H1 (cell line): ENCODE measurements around the gene PDGFA. TPM values are rescaled to one million over a fixed set of nuclear protein-coding genes. Genes with fewer than 3 reads are reported as not detected.

Source experiments
- polyA plus RNA-seq, 7 experiments: library from polyadenylated mRNA; depleted of rRNA in 3 of 7; stranded (reverse) in 5 of 7; unstranded in 2 of 7; fragments of >200 nt in 5 of 7; fragments of 200-250 nt in 2 of 7; gene quantifications; 1 replicate in 5 of 7; 2 replicates in 1 of 7; 4 replicates in 1 of 7; pipeline versions ENCODE4 v1.2.1 to v1.2.3, GENCODE V29; 2011 to 2013; ENCODE audit warnings: missing spikeins in 2 of 7, mixed read lengths in 2 of 7
- total RNA-seq: library from RNA; stranded (reverse); fragmentation: NEBNext Ultra II Directional; extraction: Animal tissue kit (Norgen Biotek cat#: 25700); gene quantifications from 2 replicates; pipeline ENCODE4 v1.2.1, GENCODE V29; 2021
- TF ChIP-seq, protein P1 (sequence below): IDR thresholded peaks from 2 replicates; pipeline ENCODE4 v1.6.1; 2011; ENCODE audit warnings: low read depth, mild to moderate bottlenecking, low read length; ENCODE audit not compliant: insufficient read depth

The PDGFA gene
- total and polyA plus RNA-seq, 2 of the 8 experiments (the other 6 are each of a cell fraction or from before 2014, with no cell fraction given): 21.1 to 43.0 TPM

DNA sequence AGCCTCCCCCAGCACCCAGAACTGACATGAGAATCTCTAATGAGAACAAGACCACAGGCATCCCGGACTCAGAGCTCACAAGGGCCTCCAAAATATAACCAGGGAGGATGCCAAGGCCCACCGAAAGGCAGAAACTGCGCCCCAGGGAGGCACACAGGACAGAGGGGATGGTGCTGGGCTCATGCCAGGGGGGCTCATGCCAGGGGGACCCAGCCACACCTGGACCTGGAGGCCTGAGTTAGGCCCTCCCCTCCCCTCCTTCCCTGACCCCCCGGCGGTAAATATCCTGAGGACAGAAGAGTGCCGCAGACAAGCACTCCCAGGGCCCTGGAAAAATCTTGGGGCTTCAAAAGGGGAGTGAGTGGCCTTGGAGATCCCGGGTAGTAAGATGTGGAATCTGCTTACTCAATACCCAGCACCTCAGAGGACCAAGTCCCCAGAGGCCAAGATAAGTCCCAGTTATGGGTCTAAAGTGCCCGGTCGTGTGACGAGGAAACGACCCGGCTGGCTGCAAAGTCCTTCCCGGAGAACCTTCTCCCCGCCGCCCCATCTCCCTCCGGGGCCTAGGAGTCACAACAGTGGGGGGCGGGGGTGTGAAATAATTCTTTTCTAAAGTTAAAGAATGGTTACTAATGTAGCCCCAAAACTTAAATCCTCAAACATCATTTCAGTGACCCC is 11.9 kb downstream of the PDGFA start (continued):
- TF ChIP-seq, protein P1, sequence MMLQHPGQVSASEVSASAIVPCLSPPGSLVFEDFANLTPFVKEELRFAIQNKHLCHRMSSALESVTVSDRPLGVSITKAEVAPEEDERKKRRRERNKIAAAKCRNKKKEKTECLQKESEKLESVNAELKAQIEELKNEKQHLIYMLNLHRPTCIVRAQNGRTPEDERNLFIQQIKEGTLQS: no peak
